ENCODE results near the gene PDZD11.

GRCh38 chrX:70280573-70280972 lies 9.2 kb downstream of the PDZD11 start:
- no peak for TF ChIP-seq CTCF (IDR thresholded peaks at IDR 0.05)
- TF ChIP-seq POLR2A (IDR thresholded peaks at IDR 0.05): no peak
- TF ChIP-seq EP300 (IDR thresholded peaks at IDR 0.05): no peak

All from tibial nerve (tissue), 4 donors.